ENCODE results near the gene MEF2D. TPM values are rescaled to one million over a fixed set of nuclear protein-coding genes. Genes with fewer than 3 reads are reported as not detected.

Gene MEF2D
- total and polyA plus RNA-seq, 3 experiments from 2014 or later, result 19.2 to 35.4 (median 32.9) TPM

- peak overlapping the region; percentile 40 to 96 (median 92) for H3K27ac Mint-ChIP-seq
- ChIA-PET POLR2A (interaction anchor here (0.6 to 2.7 kb wide), 10 partner anchors 10 to 128 kb away, joined by 3 to 29 read pairs (median 5); partner anchors contain the start of genes MEF2D and NAXE), CTCF (interaction anchor here (0.6 to 8.4 kb wide), 42 partner anchors 9 to 146 kb away, joined by 3 to 177 read pairs (median 4); partner anchors contain the start of genes GPATCH4, IQGAP3, MEF2D and NAXE)
- H3K4me1 ChIP-seq (ENCODE audit: insufficient read depth, low read length), result peaks cover 34% of the 10 kb centered on the region
- H3K36me3 ChIP-seq (ENCODE audit: insufficient read depth, low read length), result peaks cover 68% of the 10 kb centered on the region
- peak overlapping the region in 6 of 7 donors; percentile 28 to 76 (median 50) for H3K4me3 Mint-ChIP-seq
- H3K4me1 Mint-ChIP-seq, result peaks cover 43 to 62% (median 55%) of the 10 kb centered on the region in 3 donors
- no peaks in the 10 kb centered on the region for H3K9me3 Mint-ChIP-seq
- H3K4me3 ChIP-seq (ENCODE audit: low read length), result peak overlapping the region; percentile 19
- peak; percentile 74 to 88 (median 76) for DNase-seq
- no peaks in the 10 kb centered on the region for H3K27me3 Mint-ChIP-seq
- no peaks in the 10 kb centered on the region for H3K27me3 ChIP-seq (ENCODE audit: insufficient read depth, low read length, poor library complexity, severe bottlenecking)
- no peaks in the 10 kb centered on the region for H3K9me3 ChIP-seq (ENCODE audit: low read length)
- H3K27ac ChIP-seq (ENCODE audit: low read depth, low read length), result peak overlapping the region; percentile 21
- peaks cover 9 to 88% (median 25%) of the 10 kb centered on the region in 3 donors for H3K36me3 Mint-ChIP-seq
Observed at GRCh38 chr1:156480411-156481192, 20.0 kb downstream of the MEF2D start.

- CTCF ChIA-PET, result interaction anchor here (0.6 to 8.4 kb wide), 34 partner anchors 8 to 144 kb away, joined by 3 to 177 read pairs (median 5); partner anchors contain the start of genes GPATCH4, MEF2D, NAXE and TTC24
- Mint-ChIP-seq H3K27me3 (no peaks in the 10 kb centered on the region), H3K36me3 (peaks cover 9 to 94% (median 25%) of the 10 kb centered on the region in 3 donors), H3K4me1 (peaks cover 41 to 57% (median 51%) of the 10 kb centered on the region in 3 donors), H3K4me3 (peak overlapping the region in 1 of 7 donors; percentile 76), H3K9me3 (no peaks in the 10 kb centered on the region), H3K27ac (peak overlapping the region; percentile 40 to 96 (median 92))
- no peak overlapping the region for H3K4me3 ChIP-seq (ENCODE audit: low read length)
- DNase-seq, result no peak
- no peak overlapping the region for H3K27ac ChIP-seq (ENCODE audit: low read depth, low read length)
- H3K4me1 ChIP-seq (ENCODE audit: insufficient read depth, low read length), result peaks cover 30% of the 10 kb centered on the region
- H3K36me3 ChIP-seq (ENCODE audit: insufficient read depth, low read length), result peaks cover 73% of the 10 kb centered on the region
- no peaks in the 10 kb centered on the region for H3K27me3 ChIP-seq (ENCODE audit: insufficient read depth, low read length, poor library complexity, severe bottlenecking)
- H3K9me3 ChIP-seq (ENCODE audit: low read length), result no peaks in the 10 kb centered on the region
- POLR2A ChIA-PET, result interaction anchor here (0.6 to 2.7 kb wide), 10 partner anchors 10 to 128 kb away, joined by 3 to 29 read pairs (median 5); partner anchors contain the start of genes MEF2D and NAXE
Observed at GRCh38 chr1:156480016-156480370, 20.6 kb downstream of the MEF2D start.

- H3K27me3 Mint-ChIP-seq, result no peaks in the 10 kb centered on the region
- H3K27ac Mint-ChIP-seq, result peak overlapping the region in 6 of 8 donors; percentile 81 to 95 (median 89)
- Histone ChIP-seq H3K27ac (ENCODE audit: low read depth, low read length) (no peak overlapping the region), H3K4me3 (ENCODE audit: low read length) (no peak overlapping the region), H3K27me3 (ENCODE audit: insufficient read depth, low read length, poor library complexity, severe bottlenecking) (no peaks in the 10 kb centered on the region), H3K36me3 (ENCODE audit: insufficient read depth, low read length) (peaks cover 80% of the 10 kb centered on the region), H3K4me1 (ENCODE audit: insufficient read depth, low read length) (peaks cover 23% of the 10 kb centered on the region), H3K9me3 (ENCODE audit: low read length) (no peaks in the 10 kb centered on the region)
- peaks cover 38 to 51% (median 45%) of the 10 kb centered on the region in 3 donors for H3K4me1 Mint-ChIP-seq
- CTCF ChIA-PET, result interaction anchor here (1.7 to 8.4 kb wide), 6 partner anchors 11 to 135 kb away, joined by 4 to 177 read pairs (median 20); partner anchors contain the start of gene MEF2D
- peak overlapping the region in 1 of 7 donors; percentile 66 for H3K4me3 Mint-ChIP-seq
- no peaks in the 10 kb centered on the region for H3K9me3 Mint-ChIP-seq
- peaks cover 9 to 97% (median 26%) of the 10 kb centered on the region in 3 donors for H3K36me3 Mint-ChIP-seq
- DNase-seq, result no peak
- POLR2A ChIA-PET, result interaction anchor here (1.5 to 2.7 kb wide), 2 partner anchors 19 to 22 kb away, joined by 5 to 29 read pairs; partner anchors contain the start of gene MEF2D
Observed at GRCh38 chr1:156479093-156480015, 21.2 kb downstream of the MEF2D start.

GRCh38 chr1:156478250-156478627 lies 22.3 kb downstream of the MEF2D start:
- H3K4me3 ChIP-seq (ENCODE audit: low read length), result no peak overlapping the region
- Mint-ChIP-seq H3K27ac (peak overlapping the region in 3 of 8 donors; percentile 17 to 91 (median 68)), H3K4me3 (no peak overlapping the region), H3K27me3 (no peaks in the 10 kb centered on the region), H3K36me3 (peaks cover 15 to 98% (median 36%) of the 10 kb centered on the region in 3 donors), H3K4me1 (peaks cover 30 to 42% (median 34%) of the 10 kb centered on the region in 3 donors), H3K9me3 (no peaks in the 10 kb centered on the region)
- peaks cover 91% of the 10 kb centered on the region for H3K36me3 ChIP-seq (ENCODE audit: insufficient read depth, low read length)
- ChIA-PET CTCF (interaction anchor here (1.4 kb wide), 1 partner anchor 23 kb away, joined by 3 read pairs; no protein-coding TSS in a partner anchor), POLR2A (interaction anchor here (0.6 kb wide), 1 partner anchor 650 kb away, joined by 4 read pairs; no protein-coding TSS in a partner anchor)
- no peaks in the 10 kb centered on the region for H3K9me3 ChIP-seq (ENCODE audit: low read length)
- DNase-seq, result no peak
- H3K4me1 ChIP-seq (ENCODE audit: insufficient read depth, low read length), result peaks cover 19% of the 10 kb centered on the region
- H3K27me3 ChIP-seq (ENCODE audit: insufficient read depth, low read length, poor library complexity, severe bottlenecking), result no peaks in the 10 kb centered on the region
- H3K27ac ChIP-seq (ENCODE audit: low read depth, low read length), result no peak overlapping the region

- DNase-seq, result no peak
- Histone ChIP-seq H3K4me1 (ENCODE audit: insufficient read depth, low read length) (peaks cover 19% of the 10 kb centered on the region), H3K27me3 (ENCODE audit: insufficient read depth, low read length, poor library complexity, severe bottlenecking) (no peaks in the 10 kb centered on the region), H3K9me3 (ENCODE audit: low read length) (no peaks in the 10 kb centered on the region), H3K36me3 (ENCODE audit: insufficient read depth, low read length) (peaks cover 93% of the 10 kb centered on the region), H3K27ac (ENCODE audit: low read depth, low read length) (no peak overlapping the region), H3K4me3 (ENCODE audit: low read length) (no peak overlapping the region)
- ChIA-PET POLR2A (interaction anchor here (0.6 kb wide), 1 partner anchor 650 kb away, joined by 4 read pairs; no protein-coding TSS in a partner anchor), CTCF (interaction anchor here (1.4 kb wide), 1 partner anchor 24 kb away, joined by 3 read pairs; no protein-coding TSS in a partner anchor)
- H3K27me3 Mint-ChIP-seq, result no peaks in the 10 kb centered on the region
- H3K9me3 Mint-ChIP-seq, result no peaks in the 10 kb centered on the region
- H3K4me1 Mint-ChIP-seq, result peaks cover 30 to 36% (median 31%) of the 10 kb centered on the region in 3 donors
- peaks cover 18 to 98% (median 37%) of the 10 kb centered on the region in 3 donors for H3K36me3 Mint-ChIP-seq
- no peak overlapping the region for H3K4me3 Mint-ChIP-seq
- H3K27ac Mint-ChIP-seq, result peak overlapping the region in 5 of 8 donors; percentile 21 to 91 (median 36)
Observed at GRCh38 chr1:156477526-156478249, 22.9 kb downstream of the MEF2D start.

GRCh38 chr1:156476501-156477298 lies 23.9 kb downstream of the MEF2D start:
- H3K4me3 ChIP-seq (ENCODE audit: low read length), result no peak overlapping the region
- H3K4me1 Mint-ChIP-seq, result peaks cover 20 to 30% (median 24%) of the 10 kb centered on the region in 3 donors
- CTCF ChIA-PET, result interaction anchor here (1.4 to 1.6 kb wide), 2 partner anchors 25 to 31 kb away, joined by 3 read pairs; no protein-coding TSS in a partner anchor
- peaks cover 18 to 96% (median 35%) of the 10 kb centered on the region in 3 donors for H3K36me3 Mint-ChIP-seq
- H3K9me3 Mint-ChIP-seq, result no peaks in the 10 kb centered on the region
- H3K4me1 ChIP-seq (ENCODE audit: insufficient read depth, low read length), result peaks cover 16% of the 10 kb centered on the region
- H3K27ac Mint-ChIP-seq, result peak overlapping the region in 6 of 8 donors; percentile 53 to 87 (median 80)
- no peak for DNase-seq
- no peaks in the 10 kb centered on the region for H3K27me3 Mint-ChIP-seq
- H3K4me3 Mint-ChIP-seq, result peak overlapping the region in 1 of 7 donors; percentile 1
- H3K27me3 ChIP-seq (ENCODE audit: insufficient read depth, low read length, poor library complexity, severe bottlenecking), result no peaks in the 10 kb centered on the region
- no peaks in the 10 kb centered on the region for H3K9me3 ChIP-seq (ENCODE audit: low read length)
- H3K27ac ChIP-seq (ENCODE audit: low read depth, low read length), result no peak overlapping the region
- POLR2A ChIA-PET, result no interaction called here
- H3K36me3 ChIP-seq (ENCODE audit: insufficient read depth, low read length), result peaks cover 89% of the 10 kb centered on the region

Measured in CD8-positive, alpha-beta memory T cell (primary cell).